A549 treated with dexamethasone at 1 μM for 4 hours (cell line): Measurements from ENCODE around the gene TOR1AIP2. TPM values are rescaled to one million over a fixed set of nuclear protein-coding genes. Genes with fewer than 3 reads are reported as not detected.

ENCODE experiments used
- total RNA-seq: library from RNA; stranded (reverse); fragments of 200-300 nt; extraction: Qiagen RNA extraction; gene quantifications from 5 replicates; pipeline ENCODE4 v1.2.3, GENCODE V29; 2022

Gene TOR1AIP2
- 17.0 to 28.8 TPM (median 25.5 TPM) in 5 replicates for total RNA-seq

DNA sequence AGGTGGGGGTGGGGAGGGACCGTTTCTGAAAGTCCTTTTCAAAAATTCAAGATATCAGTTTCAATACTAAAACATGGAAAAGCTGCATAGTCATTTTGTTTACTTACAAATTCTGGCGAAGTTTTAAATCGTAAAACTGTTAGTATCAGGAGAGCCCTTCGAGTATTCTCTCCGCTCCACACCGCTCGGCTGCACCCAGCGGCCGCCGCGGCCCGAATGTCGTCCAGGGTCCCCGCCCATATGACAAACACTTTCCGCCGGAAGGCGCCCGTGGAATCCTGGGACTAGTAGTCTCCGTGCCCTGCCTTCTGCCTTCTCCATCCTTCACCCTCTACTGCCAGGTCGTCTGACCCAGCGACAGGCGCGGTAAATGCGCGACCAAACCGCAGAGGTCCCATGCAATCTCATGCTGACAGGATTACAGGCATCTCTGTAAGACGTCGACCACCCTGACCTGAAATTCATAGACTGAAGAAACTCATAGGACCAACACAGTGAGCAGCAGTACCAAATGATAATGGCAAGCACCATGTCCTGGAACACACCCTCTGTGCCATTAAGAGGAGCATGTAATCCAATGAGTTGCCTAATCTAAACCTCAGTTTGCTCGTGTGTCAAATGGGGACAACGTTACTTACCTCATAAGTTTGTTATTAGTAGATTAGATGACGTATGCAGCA is at the start of gene TOR1AIP2:
Gene TOR1AIP2, minus strand, starts transcription at position 218 of the 680 bp plus-strand sequence. CDS start 25,138 bp downstream, outside the sequence.

DNA sequence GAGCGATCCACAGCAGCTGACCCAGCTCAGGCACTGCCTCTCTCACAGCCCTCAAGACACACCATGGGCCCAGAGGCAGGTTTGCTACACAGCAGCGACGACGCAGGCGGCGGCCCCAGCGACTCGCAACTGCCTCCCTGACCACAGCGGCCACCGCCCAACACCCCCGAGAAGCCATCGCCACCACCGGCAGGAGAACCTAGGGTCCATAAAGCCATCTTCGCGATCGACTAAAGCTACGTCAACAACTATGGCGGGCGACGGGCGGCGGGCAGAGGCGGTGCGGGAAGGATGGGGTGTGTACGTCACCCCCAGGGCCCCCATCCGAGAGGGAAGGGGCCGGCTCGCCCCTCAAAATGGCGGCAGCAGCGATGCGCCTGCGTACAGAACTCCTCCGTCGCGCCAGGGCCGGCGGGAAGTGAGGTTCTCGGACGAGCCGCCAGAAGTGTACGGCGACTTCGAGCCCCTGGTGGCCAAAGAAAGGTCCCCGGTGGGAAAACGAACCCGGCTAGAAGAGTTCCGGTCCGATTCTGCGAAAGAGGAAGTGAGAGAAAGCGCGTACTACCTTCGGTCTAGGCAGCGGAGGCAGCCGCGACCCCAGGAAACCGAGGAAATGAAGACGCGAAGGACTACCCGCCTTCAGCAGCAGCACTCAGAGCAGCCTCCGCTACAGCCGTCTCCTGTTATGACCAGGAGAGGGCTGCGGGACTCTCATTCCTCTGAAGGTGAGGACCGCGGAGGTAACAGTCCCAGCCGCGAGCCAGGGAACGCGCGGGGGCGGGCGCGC is 4.8 kb upstream of the TOR1AIP2 start, which contains the start of gene TOR1AIP1:
Gene TOR1AIP1, plus strand, starts transcription at position 33 of the 787 bp plus-strand sequence. Its CDS starts 218 bp downstream, at position 251.

Other genes starting within 250 kb of the TOR1AIP2 start
- gene FAM163A, start 134.5 kb downstream of the TOR1AIP2 start, total RNA-seq: not detected in 5 replicates
- gene TOR1AIP1, start 4.5 kb upstream of the TOR1AIP2 start, total RNA-seq: 30.2 to 34.5 TPM (median 32.4 TPM) in 5 replicates
- 9.2 to 16.2 TPM (median 13.0 TPM) in 5 replicates for gene CEP350, start 77.0 kb upstream of the TOR1AIP2 start, total RNA-seq